Fibroblast of skin of back (primary cell): ENCODE measurements around the gene PDE11A.

Experiments used
- DNase-seq: peaks from one replicate; pipeline ENCODE4 v3.0.0-alpha.2; 2013

The PDE11A gene

DNA sequence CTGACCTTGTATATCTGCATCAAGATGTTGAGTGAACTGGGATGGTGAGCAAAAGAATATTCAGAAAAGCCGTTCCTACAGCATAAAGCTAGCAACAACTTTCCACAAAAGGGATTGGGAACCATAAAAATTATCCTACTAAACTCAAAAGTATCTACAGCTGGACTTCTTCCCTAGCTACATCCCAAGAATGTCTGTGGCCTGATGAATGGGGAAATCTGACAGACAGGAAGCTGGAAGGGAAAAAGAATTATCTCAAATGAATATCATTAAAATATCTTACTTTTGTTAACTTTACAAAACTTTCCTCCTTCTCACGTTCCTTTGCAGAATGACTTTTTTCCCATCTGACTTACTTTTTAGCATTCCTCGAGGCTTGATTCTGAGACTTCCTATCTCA lies 150.9 kb downstream of the PDE11A start:
- no peak for DNase-seq

DNA sequence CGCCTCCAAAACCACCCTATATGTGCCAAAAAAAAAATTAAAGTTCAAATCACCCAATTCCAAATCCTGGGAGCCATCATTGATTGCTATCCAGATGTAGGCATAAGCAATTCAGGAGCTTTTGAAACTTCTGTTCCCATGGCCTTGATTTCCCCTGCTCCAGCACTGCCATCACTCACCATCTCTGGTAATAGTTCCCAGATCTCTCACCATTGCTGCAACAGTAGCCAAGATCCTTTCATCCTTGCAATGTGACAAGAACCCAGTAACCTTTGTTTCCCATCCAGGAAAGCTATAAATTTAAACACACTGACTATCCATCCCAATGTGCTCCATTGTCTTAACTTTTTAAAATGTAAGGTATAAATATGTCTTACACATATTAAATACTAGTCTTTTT lies 155.4 kb downstream of the PDE11A start:
- DNase-seq, result no peak

DNA sequence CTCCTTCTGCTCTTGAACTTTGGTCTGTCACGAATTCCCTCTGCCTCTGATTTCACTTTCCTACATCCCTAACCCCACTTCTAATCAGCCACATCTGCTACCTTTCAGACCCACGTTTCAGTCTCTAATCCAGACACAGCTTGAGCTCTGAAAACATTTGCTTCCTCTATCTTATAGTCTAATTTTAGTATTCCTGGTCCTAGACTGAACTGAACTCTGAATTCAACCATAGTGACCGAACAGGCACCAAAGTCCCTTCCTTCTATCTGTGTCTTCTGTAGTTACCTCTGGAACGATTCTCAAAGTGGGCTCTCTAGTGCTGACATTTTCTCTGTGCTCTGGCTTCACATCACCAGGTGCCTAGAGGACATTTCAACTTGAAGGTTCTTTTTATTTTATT lies 156.2 kb downstream of the PDE11A start:
- no peak for DNase-seq

DNA sequence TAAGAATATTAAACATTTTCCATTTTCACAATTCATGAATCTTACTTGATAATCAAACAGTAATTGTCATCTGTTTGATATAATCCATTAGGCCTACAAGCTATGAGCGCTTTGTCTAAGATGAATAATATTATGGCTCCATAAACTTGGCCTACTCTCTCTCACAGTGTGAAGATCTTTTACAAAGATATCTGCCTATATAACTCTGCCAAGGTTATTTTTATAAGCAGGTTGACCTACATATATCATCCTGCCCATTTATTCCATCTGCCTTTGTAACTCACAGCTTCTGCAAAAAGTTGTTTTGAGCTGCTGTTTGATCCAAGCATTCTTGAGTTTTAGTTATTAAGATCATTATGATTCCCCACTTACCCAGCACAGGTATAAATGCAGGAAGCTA lies 158.3 kb downstream of the PDE11A start:
- no peak for DNase-seq

DNA sequence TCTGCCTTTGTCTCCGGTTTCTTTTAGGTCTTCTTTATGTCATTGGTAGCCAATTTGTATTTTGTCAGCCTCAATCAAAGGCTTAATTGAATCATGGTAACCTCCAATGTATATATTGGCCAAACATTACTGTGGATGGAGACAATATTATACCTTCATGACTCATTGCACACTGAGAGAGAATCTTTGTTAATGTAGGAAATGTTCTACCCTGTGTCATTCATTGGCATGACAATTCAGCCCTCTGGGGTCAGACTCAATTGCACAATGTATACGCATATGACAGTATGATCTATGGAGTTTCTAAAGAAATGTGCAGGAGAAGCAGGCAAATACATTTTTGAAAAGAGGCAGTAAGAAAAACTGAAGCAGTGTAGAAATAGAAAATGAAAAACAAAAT lies 162.6 kb downstream of the PDE11A start:
- DNase-seq, result no peak

DNA sequence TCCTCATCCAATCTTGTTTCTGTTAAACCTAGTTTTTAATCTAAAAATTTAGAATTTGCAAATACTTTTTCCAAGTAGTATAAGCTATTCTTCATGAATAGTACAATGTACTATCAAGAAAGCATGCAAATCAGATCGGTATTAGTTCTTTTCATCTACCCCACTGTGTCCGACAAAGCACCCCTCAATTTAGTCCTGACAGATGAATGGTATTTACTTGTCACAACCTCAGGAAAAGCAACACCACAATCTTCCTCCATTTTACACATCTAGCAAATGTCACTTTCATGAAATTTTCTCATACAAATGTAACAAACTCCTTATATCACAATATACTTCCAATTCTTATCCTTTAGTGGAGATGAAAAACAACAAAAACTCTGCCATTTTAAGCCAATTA lies 163.8 kb downstream of the PDE11A start:
- DNase-seq, result no peak

DNA sequence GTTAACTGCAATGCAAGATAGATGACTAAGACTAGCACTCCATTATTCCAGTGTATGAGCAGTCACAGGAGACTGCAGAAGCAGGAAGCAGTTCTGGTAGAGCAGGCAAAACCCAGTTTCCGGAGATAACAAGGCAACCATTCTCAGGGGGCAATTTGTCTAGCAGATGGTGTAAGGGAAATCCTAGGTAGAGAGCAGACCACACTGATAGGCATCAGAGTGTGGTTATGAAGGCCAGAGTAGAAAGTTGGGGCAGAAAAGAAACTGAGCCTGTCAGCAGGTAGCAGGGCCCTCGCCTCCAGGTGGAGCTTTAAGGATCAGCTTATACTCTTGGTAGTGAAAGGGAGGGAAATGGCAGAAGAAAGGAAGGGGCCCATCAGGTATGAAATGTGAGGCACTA lies 164.4 kb downstream of the PDE11A start:
- no peak for DNase-seq

DNA sequence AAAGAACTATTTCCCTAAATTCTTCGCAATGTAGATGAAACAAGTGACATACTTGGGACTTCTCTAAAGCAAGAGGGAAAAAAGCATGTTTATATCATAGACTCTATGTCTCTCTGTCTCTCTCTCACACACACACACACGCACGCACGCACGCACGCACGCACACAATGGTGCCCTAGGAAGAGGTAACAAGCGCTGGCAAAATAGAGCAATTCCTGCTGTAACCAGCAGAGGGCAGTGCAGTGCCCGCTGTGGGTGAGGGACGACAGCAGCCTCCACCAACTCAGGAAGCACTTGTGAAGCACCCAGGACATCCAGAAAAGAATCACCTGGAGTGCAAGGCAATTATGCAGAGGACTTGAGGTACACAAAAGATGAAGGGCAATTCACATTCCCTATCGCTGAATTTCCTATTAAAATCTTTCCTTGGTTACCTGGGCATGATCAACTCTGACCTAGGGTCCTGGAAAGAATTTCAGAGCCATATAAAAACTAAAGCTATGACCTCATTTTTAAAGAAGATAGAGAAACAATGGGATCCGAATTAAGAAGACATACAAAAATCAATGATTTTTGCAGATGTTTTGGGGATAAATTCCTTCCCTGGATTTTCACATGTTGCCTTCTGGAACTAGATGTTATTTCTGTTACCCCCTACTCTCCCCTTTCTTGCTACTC lies 166.4 kb downstream of the PDE11A start:
- DNase-seq, result peak; percentile 61

DNA sequence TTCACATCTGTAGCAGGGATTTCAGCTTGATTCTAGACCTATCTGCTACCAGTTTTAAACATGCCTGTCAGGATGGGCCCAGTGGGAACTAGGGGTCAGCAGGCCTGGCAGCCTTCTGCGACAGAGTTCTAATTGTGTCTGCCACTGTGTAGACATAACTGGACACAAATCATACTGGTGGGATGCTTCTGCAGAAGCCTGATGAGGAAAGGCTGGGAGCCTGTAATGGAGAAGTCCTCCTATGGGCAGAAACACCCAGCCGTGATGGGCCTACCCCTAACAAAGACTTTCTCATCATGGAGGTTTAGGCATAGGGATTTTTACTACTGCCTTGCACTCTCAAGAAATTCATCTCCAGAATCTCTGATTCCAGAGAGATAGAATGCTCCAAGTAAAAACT lies 166.9 kb downstream of the PDE11A start:
- DNase-seq, result no peak

DNA sequence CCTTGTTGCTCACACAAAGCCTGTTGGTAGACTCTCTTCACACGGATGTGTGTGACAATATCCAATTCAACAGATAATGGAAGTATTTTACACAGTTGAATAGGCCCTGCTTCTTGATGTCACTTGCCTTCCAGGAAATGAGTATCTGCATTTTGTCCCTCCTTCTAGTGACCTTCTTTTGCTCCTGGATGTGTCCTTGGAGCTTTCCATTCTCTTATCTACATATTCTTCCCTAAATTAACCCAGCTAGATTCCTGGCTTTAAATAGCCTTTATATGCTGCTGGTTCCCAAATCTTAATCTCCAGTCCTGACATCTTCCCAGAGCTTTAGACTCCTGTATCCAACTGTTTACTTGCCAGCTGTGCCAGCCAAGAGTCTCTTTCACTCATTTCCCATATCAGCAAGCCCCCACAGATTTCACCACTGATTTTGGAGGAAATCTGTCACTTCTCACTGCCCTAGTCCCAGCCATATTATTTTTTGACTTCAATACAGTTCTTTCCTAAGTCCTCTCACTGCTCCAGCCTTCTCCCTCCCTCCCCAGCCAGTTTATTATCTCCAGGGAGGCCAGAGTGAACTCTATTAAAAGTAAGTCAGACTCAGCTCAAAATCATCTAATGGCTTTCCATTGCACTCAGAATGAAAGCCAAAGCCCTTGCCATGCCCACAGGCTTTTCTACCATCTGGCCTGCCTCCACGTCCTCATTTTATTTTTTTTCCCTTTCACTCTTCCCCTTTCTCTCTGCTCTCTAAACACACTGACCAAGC lies 170.0 kb downstream of the PDE11A start:
- DNase-seq, result no peak

DNA sequence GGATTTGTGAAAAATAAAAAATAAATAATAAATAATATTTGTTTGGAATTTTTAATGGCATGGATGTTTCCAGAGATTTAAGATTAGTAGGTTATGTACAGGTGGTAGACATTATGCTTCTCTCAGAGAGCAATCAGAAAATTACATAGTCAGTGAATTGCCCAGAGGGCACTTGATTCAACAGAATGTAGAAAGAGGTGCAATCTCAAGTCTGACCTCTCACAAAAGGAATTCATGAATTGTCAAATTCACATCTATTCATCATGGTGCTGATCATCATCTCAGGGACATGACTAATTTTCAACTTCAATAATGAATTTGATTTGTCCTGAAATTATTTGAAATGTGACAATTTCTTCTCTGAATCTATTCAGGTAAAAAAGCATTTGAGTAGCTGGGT lies 172.5 kb downstream of the PDE11A start:
- DNase-seq, result no peak

DNA sequence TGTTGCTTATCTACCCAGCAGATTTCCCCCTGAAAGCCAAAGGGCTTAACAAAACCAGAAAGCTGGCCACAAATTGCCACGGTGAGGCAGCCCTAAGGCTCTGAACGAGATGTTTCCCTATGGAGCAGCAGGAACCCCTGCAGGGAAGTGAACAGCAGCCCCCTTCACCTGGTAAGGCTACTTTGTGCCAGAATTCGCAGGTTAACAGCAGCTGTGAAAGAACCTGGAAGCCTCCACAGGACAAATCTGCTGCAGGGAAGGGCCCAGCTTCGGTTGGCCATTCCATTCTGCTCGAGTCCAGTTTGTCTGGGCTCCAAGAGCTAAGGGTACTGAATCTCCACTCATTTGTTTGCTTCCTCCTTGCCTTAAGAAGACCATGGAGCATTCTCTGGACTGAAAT lies 175.3 kb downstream of the PDE11A start:
- DNase-seq, result no peak

DNA sequence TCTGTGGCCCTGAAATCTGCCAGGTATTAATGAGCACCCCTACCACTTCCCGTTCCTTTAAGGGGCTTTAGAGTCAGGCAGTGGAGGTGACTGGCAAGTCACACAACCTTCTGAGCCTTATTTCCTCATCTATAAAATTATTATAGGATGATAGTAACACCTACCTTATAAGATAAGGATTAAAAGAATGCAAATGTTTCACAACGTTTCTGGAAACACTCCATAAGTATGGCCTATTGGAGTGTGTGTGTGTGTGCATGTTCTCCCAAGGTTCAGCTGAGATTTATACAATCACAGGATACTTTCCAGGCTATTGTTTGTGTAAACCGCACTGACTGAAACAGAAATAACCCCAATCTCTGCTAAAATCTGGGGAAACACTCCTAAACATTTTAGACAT lies 176.0 kb downstream of the PDE11A start:
- no peak for DNase-seq

DNA sequence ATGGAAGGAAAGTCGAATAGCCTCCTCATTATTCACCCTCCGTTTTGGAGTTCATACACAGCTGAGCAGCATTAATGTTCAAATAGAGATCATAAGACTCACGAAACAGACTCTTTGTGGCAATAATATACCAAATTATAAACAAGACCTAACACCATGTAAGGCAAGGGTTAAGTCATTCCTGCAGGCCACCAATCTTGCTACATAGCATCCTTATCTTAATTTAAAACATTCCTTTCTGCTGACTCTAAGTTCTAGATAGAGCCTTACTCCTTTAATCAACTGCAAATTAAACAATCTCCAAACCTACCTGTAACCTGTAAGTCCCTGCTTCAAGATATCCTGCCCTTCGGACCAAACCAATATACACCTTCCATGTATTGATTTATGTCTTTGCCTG lies 178.0 kb downstream of the PDE11A start:
- DNase-seq, result no peak

DNA sequence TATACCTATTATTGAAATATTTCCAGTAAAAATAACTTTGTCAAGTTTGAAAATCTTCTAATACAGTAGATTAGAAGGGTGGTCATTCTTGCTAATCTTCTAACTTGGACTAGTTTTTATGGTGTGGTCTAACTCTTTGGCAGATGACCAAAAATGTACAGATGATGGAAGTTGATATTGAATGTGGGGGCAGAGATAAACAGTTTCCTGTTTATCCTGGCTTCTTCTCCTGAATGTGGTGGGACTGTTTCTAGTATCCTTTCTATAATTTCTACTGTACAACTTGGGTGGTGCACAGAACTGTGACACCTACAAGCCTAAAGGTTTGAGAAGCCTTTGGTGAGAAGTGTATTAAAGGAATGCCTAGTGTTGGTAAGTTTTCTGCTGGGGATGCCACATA lies 178.7 kb downstream of the PDE11A start:
- no peak for DNase-seq

DNA sequence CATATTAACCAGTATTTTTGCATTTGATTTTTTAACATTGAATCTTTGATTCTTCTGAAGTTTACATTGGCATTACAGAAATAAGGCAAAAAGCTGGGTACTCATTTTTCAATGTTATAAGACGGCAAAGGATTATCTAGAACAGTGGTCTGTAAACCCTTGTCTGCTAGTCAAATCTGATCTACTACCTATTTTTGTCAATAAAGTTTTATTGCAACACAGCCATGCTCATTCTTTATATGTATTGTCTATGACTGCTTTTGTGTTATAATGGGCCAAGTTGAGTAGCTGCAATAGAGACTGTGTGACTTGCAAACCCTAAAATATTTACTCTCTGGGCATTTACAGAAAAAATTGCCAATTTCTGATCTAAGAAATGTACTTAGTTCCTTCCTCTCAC lies 181.0 kb downstream of the PDE11A start:
- DNase-seq, result no peak

DNA sequence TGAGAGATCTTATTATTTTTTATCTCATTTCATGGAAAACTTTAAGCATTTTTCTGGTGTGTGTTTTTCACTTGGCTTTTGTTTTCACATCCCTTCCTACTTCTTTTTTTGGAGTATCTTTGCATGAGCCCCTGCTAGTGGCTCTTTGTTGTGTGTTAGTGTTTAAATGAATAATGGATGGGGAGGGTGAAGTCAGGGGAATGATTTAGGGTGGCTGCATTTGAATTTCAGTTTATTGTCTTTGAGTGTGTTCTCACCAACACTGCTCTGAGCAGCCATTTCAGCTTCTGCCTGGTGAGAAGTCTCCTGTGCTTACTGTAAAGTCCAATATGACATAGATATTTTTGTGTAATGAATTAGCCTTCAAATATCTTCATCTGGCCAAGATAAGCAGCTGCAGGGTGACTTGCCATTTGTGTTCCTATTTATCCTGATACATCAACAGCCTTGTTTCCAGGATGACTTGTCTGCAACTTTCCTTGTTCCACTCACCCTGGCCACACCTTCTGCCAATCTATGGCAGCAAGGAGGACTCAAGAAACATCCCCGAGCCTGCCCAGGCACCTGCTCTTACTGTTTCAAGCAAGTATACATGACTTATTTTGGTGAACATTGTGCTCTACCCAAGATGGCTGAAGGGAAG lies 182.6 kb downstream of the PDE11A start:
- no peak for DNase-seq

DNA sequence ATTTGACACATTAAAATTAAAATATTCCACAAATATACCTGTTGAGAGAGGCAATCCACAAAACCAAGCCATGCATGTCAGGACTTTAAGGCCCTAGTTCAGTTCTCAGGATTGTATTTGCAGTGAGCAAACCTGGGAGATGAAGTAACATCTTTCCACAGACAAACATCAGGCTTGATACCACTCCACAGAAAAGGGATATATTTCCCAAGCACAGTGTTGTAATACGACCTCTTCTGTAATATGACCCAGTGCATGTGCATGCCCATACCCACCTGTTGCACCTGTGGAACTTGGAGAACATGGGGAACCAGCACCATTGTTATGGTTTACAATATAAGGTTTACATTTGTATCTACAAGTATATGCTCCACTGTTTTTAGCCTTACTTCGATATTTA lies 184.0 kb downstream of the PDE11A start:
- DNase-seq, result no peak

DNA sequence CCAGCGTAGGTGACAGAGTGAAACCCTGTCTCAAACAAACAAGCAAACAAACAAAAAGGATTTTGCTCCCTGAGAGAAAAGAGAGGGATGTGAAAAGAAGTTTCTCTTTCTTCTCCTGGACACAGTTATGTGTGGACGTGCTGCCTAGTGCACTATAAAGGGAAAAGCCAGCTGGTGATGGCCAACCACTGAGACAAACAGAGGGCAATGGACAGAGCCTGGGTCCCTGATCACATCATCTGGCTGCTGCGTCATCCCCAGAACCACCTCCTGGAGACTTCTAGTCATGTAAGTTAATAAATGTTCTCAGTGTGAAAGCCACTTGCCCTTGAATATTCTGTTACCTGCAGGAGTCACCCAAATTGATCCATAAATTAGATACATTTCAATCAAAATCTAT lies 184.9 kb downstream of the PDE11A start:
- DNase-seq, result no peak

DNA sequence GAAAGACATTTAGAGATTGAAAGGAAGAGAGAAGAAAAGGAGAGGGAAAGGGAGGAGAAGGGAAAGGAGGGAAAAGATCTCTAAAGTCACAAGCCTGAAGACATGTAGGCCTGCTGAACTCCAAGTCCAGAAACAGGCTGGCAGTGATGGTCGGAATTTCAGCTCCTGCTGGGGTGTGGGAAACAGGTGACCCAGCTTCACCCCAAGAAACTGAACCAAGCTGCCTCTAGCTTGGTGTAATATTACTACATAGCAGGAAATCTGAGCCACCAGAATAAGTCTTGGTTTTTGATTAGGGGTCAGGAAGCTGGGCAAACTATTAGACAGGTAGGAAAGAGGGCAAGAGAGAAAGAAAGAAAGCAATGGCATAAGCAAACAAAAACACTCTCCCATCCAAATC lies 185.8 kb downstream of the PDE11A start:
- DNase-seq, result no peak

DNA sequence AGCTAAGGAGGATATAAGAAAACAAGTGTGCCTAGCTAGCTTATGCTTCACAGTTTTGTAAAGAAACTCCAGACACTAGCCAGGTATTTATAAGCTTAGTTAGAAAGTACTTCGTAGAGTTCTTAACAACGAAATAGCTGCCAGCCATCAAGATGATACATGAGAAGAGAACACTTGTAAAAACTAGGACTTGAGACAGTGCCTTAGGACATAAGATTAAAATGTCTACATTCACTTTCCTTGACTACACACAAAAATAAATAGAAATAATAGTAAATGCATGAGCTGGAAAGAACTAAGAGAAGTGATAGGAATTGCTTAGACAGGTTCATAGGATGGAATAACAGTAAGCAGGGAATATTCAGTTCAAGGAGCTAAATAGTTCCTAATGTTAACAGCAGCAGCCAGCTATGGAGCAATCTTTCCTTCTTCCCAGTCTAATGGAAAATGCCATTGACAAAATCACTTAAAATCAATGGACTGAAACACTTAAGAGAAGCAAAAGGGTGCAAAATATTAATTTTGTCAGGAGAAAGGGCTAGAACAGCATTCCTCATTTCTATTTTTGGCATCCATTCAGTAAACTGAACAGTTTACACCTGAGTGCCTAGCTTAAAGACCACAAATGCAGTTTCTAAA lies 186.6 kb downstream of the PDE11A start:
- no peak for DNase-seq

DNA sequence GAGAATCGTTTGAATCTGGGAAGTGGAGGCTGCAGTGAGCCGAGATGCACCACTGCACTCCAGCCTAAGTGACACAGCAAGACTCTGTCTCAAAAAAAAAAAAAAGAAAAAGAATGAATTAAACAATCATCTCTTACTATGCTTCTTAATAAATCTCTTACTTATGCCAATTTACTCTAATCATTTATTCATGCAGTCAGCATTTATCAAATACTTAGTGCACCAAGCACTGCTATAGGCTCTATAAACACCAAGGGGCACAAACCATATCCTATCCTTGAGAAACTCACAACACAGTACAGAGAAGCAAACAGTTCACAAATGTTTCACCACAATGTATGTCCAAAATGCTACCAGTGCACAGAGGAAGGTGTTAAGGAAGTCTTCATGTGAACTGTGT lies 189.4 kb downstream of the PDE11A start:
- DNase-seq, result no peak

DNA sequence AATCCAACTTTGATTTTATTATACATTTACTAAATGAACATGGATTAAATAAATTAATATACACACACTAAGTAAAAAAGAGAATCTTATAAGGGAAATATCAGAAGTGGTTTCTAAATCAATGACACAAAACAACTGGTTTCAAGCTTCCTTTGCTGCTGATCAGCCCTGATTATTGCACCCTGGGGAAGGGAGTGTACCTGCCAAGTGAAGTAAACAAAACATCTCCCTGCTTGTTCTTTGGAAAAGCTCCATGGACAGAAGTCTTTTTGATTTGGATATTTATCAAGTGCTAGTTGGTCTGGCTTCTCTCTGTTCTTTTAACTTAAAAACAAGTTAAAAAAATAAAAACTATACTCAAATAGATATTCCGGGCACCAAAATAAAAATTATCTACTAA lies 190.1 kb downstream of the PDE11A start:
- DNase-seq, result no peak

DNA sequence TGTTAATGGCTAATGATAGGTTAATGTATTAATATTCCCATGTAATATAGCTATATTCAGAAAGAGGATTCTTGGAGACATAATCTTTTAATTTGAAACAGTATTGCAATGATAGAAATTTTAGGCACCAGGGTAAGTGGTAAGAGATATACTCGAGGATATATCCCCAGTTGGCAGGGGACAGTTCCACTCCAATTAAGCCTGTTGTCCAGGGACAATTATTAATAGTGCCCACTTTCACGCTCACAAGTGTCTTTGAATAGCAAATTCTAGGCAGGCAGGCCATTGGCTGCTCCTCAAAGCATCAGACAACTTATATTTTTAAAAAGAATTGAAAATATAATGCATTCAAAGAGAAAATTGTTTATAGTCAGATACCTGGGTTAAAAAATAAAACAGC lies 190.7 kb downstream of the PDE11A start:
- DNase-seq, result no peak
